B cell (primary cell): ENCODE data around the gene CIB1.

Experiments used
- CTCF ChIP-seq: fragments of 200-600 bp; IDR thresholded peaks from one replicate; pipeline ENCODE4 v1.8.0; 2022; ENCODE audit warnings: antibody characterized with exemption, mild to moderate bottlenecking
- EZH2 ChIP-seq: IDR thresholded peaks from 2 replicates; pipeline ENCODE4 v1.6.1; 2012; ENCODE audit warnings: borderline replicate concordance, low read depth, mild to moderate bottlenecking, moderate library complexity, low read length; ENCODE audit not compliant: insufficient read depth, poor library complexity, severe bottlenecking

GRCh38 chr15:90208356-90208755 is 25.4 kb downstream of the CIB1 start:
- no peak for TF ChIP-seq CTCF
- TF ChIP-seq EZH2, result no peak
